Nephron progenitor cell (in vitro differentiated cells): ENCODE measurements around the gene HS2ST1.

Source experiments
- DNase-seq: peaks from one replicate; pipeline ENCODE4 v3.0.0; 2021
- H3K27ac Mint-ChIP-seq: 2 replicates; pipeline ENCODE4 v1.8.0; 2021; ENCODE audit warnings: mild to moderate bottlenecking, moderate library complexity, mixed read lengths
- H3K27me3 Mint-ChIP-seq: 2 replicates; pipeline ENCODE4 v1.8.0; 2021; ENCODE audit warnings: mild to moderate bottlenecking, low read depth, mixed read lengths; ENCODE audit not compliant: poor library complexity
- H3K36me3 Mint-ChIP-seq: 2 replicates; pipeline ENCODE4 v1.8.0; 2021; ENCODE audit warnings: low read depth, mixed read lengths
- H3K4me1 Mint-ChIP-seq: 2 replicates; pipeline ENCODE4 v1.8.0; 2021; ENCODE audit warnings: mixed read lengths
- H3K4me3 Mint-ChIP-seq: 2 replicates; pipeline ENCODE4 v1.8.0; 2021; ENCODE audit warnings: mild to moderate bottlenecking, moderate library complexity, mixed read lengths
- H3K9me3 Mint-ChIP-seq: 2 replicates; pipeline ENCODE4 v1.8.0; 2021; ENCODE audit warnings: mild to moderate bottlenecking, moderate library complexity, mixed read lengths
- CTCF ChIP-seq: fragments of 200-600 bp; sonication (generic); IDR thresholded peaks from 2 replicates; pipeline ENCODE4 v1.5.0; 2021; ENCODE audit warnings: antibody characterized with exemption

The HS2ST1 gene

GRCh38 chr1:87129606-87130005 lies 215.2 kb downstream of the HS2ST1 start:
- Mint-ChIP-seq H3K9me3 (no peaks in the 10 kb centered on the region), H3K27ac (peak overlapping the region; percentile 94), H3K4me3 (peak overlapping the region; percentile 33), H3K36me3 (no peaks in the 10 kb centered on the region), H3K27me3 (peaks cover 7% of the 10 kb centered on the region), H3K4me1 (peaks cover 50% of the 10 kb centered on the region)
- TF ChIP-seq CTCF: no peak
- no peak for DNase-seq

- no peak for DNase-seq
Measured at GRCh38 chr1:87130438-87130837, 216.0 kb downstream of the HS2ST1 start.

GRCh38 chr1:87131809-87132283 lies 217.4 kb downstream of the HS2ST1 start:
- Mint-ChIP-seq H3K4me1 (peaks cover 71% of the 10 kb centered on the region), H3K4me3 (peak overlapping the region; percentile 71), H3K27me3 (peaks cover 7% of the 10 kb centered on the region), H3K27ac (no peak overlapping the region), H3K9me3 (no peaks in the 10 kb centered on the region), H3K36me3 (no peaks in the 10 kb centered on the region)
- peak; percentile 90 for DNase-seq
- peak; percentile 91 for TF ChIP-seq CTCF

More at GRCh38 chr1:87130438-87130837, 216.0 kb downstream of the HS2ST1 start:
- Mint-ChIP-seq H3K27me3 (peaks cover 7% of the 10 kb centered on the region), H3K36me3 (no peaks in the 10 kb centered on the region), H3K4me3 (no peak overlapping the region), H3K4me1 (peaks cover 58% of the 10 kb centered on the region), H3K27ac (no peak overlapping the region), H3K9me3 (no peaks in the 10 kb centered on the region)
- no peak for TF ChIP-seq CTCF

- H3K4me3 Mint-ChIP-seq: peak overlapping the region; percentile 71
- H3K36me3 Mint-ChIP-seq: no peaks in the 10 kb centered on the region
- no peaks in the 10 kb centered on the region for H3K9me3 Mint-ChIP-seq
- peak; percentile 25 for DNase-seq
- peaks cover 74% of the 10 kb centered on the region for H3K4me1 Mint-ChIP-seq
- peaks cover 7% of the 10 kb centered on the region for H3K27me3 Mint-ChIP-seq
- H3K27ac Mint-ChIP-seq: no peak overlapping the region
- TF ChIP-seq CTCF: no peak
Measured at GRCh38 chr1:87132284-87132870, 217.9 kb downstream of the HS2ST1 start.

GRCh38 chr1:87134061-87134460 lies 219.6 kb downstream of the HS2ST1 start:
- no peak for TF ChIP-seq CTCF
- H3K36me3 Mint-ChIP-seq: no peaks in the 10 kb centered on the region
- H3K27ac Mint-ChIP-seq: no peak overlapping the region
- no peak for DNase-seq
- no peak overlapping the region for H3K4me3 Mint-ChIP-seq
- peaks cover 8% of the 10 kb centered on the region for H3K27me3 Mint-ChIP-seq
- H3K9me3 Mint-ChIP-seq: no peaks in the 10 kb centered on the region
- H3K4me1 Mint-ChIP-seq: peaks cover 69% of the 10 kb centered on the region
